Panc1 (cell line): ENCODE measurements around the gene CLIC4.

Experiments used
- POLR2AphosphoS5 ChIP-seq: IDR thresholded peaks from 2 replicates; pipeline ENCODE4 v1.6.1; 2012; ENCODE audit warnings: mild to moderate bottlenecking, low read depth, low read length, moderate library complexity
- TCF7L2 ChIP-seq: IDR thresholded peaks from 2 replicates; pipeline ENCODE4 v1.6.1; 2011; ENCODE audit warnings: mild to moderate bottlenecking, low read depth, low read length, inconsistent platforms
- TF ChIP-seq, protein P1 (sequence below): fragments of 450-650 bp; IDR thresholded peaks from 2 replicates; pipeline ENCODE4 v1.5.1; 2017; ENCODE audit warnings: mild to moderate bottlenecking
- TF ChIP-seq, protein P2 (sequence below), 2 experiments: IDR thresholded peaks; 2 replicates each; pipeline ENCODE4 v1.6.1; 2011 to 2012; ENCODE audit warnings: low read depth in 2 of 2, control low read depth in 1 of 2, low read length in 1 of 2, mild to moderate bottlenecking in 1 of 2, moderate library complexity in 1 of 2; ENCODE audit not compliant: insufficient read depth in 1 of 2

DNA sequence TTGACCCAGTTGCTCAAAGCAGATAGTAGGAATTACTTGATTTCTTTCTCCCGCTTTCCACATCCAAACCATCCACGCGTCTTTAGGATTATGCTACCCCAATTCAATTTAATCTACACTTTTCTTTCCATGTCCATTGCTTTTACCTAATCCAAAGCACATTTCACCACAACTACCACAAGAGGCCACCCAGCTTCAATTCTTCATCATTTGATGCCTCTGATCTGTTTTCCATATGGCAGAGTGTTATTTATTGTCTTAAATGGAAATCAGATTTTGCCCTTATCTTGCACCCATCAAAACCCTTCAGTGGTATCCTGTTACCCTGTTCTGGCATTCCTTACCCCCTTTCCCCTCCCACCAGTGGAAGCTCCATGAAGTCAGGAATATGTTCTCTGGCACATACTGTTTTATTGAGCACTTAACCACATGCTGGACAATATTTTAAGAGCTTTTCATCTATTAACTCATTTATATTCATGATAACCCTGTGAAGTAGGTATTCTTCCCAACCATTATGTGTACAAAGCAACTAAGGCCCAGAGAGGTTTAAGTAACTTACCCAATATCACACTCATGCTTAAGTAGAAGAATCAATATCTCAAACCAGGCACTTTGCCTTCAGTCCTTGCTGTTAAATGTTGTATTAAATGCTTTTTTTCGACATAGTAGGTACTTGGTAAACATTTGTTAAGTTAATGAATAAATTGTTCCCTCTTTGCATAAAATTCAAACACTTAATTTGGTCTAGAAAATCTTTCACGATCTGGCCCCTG lies 34.6 kb downstream of the CLIC4 start:
- TF ChIP-seq, protein P1, sequence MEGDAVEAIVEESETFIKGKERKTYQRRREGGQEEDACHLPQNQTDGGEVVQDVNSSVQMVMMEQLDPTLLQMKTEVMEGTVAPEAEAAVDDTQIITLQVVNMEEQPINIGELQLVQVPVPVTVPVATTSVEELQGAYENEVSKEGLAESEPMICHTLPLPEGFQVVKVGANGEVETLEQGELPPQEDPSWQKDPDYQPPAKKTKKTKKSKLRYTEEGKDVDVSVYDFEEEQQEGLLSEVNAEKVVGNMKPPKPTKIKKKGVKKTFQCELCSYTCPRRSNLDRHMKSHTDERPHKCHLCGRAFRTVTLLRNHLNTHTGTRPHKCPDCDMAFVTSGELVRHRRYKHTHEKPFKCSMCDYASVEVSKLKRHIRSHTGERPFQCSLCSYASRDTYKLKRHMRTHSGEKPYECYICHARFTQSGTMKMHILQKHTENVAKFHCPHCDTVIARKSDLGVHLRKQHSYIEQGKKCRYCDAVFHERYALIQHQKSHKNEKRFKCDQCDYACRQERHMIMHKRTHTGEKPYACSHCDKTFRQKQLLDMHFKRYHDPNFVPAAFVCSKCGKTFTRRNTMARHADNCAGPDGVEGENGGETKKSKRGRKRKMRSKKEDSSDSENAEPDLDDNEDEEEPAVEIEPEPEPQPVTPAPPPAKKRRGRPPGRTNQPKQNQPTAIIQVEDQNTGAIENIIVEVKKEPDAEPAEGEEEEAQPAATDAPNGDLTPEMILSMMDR = no peak
- TF ChIP-seq, protein P2, sequence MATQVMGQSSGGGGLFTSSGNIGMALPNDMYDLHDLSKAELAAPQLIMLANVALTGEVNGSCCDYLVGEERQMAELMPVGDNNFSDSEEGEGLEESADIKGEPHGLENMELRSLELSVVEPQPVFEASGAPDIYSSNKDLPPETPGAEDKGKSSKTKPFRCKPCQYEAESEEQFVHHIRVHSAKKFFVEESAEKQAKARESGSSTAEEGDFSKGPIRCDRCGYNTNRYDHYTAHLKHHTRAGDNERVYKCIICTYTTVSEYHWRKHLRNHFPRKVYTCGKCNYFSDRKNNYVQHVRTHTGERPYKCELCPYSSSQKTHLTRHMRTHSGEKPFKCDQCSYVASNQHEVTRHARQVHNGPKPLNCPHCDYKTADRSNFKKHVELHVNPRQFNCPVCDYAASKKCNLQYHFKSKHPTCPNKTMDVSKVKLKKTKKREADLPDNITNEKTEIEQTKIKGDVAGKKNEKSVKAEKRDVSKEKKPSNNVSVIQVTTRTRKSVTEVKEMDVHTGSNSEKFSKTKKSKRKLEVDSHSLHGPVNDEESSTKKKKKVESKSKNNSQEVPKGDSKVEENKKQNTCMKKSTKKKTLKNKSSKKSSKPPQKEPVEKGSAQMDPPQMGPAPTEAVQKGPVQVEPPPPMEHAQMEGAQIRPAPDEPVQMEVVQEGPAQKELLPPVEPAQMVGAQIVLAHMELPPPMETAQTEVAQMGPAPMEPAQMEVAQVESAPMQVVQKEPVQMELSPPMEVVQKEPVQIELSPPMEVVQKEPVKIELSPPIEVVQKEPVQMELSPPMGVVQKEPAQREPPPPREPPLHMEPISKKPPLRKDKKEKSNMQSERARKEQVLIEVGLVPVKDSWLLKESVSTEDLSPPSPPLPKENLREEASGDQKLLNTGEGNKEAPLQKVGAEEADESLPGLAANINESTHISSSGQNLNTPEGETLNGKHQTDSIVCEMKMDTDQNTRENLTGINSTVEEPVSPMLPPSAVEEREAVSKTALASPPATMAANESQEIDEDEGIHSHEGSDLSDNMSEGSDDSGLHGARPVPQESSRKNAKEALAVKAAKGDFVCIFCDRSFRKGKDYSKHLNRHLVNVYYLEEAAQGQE (IDR thresholded peaks at IDR 0.05; ENCODE audit: insufficient read depth in 1 of 2, low read depth in 2 of 2, low read length in 1 of 2) = no peak
- TF ChIP-seq POLR2AphosphoS5 = no peak
- TF ChIP-seq TCF7L2 = no peak
